ENCODE data around the gene KREMEN1.
"Not testable (repeated sequence)": the region's sequence is repeated elsewhere in the genome, so short reads cannot be mapped to it uniquely, and the experiment has no call there.

Gene KREMEN1

DNA sequence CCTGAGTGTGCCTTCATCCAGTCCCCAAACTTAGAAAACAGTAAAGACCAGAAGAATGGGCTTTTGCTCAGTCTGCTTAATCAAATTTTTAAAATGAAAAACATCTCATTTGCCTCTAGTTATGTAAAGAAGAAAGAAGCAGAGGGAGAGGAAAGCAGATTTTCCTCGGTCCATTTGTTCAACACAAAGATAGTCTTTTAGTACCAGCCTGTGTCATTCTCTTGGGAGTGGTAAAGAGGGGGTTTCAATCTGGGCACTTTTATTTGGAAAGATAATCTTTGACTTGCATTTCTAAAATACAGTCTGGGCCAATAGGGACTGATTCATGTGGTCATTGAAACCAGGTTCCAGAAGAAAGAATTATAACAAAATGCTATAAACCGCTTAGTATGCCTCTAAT lies 29.5 kb downstream of the KREMEN1 start:
- DNase-seq: no peak

DNA sequence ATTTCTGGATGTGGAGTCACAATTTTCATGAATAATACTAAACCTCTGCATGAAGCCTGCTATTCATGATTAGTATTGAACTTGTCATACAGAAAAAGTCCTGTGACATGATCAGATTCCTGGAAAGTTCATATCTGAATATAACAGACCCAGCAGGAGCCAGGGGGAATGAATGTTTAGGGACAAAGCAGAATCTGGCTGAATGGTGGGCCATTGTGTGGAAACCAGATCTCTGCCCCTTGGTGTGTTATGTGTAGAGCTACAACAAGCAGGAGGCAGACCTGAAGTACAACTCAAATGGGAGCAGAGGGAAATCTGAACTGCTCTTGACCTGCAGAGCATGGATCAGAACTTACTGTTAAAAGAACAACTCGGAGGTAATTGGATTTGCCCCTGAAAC lies 30.3 kb downstream of the KREMEN1 start:
- no peak for DNase-seq

DNA sequence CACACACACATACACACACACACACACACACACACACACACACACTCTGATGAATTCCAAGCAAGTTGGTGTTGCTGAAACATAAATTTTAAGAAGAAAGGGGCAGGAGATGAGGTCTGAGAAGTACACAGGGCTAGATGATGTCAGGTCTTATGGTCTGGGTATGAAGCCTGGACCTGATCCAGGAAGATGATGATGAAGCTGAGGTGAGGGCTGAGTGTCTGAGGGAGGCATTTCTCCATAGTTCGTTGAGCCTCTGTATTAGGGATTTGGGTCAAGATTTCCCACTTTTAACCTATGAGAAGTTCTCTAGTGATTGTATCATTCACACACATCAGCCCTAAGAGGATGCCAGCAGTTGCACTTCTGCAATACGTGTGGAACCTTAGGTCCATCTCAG lies 32.6 kb downstream of the KREMEN1 start:
- DNase-seq: no peak

DNA sequence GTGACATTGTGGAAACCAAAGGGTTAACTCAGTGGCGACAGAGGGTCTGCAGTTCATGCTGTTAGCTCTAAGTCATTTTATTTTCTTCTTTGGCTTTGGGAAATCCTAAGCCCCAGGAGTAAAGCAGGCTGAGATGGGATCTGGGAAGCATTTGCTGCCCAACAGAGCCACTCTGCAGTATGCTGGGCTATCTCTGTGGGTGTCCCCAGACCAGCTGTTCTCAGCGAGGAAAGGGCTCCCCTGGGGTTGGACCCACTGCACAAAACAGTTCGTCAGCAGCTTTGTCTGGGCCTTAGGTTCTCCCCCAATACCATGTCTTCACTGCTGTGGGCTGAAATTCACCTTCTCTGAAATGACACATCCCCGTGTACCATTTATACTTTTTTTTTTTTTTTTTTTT lies 34.0 kb downstream of the KREMEN1 start:
- no peak for DNase-seq

DNA sequence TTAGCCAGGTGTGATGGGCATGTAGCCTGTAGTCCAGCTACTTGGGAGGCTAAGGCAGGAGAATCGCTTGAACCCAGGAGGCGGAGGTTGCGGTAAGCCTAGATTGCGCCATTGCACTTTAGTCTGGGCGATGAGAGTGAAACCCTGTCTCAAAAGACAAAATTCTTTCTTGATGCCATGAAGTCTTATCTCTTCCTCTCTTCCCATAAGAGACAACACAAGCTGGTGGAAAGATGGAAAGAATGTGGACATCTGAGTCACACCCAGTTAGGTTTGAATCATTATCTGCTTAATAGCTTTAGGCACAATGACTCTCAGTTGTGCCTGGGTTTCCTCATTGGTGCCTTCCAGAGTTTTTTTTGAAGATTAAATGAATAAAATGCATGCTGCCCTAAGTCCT lies 35.3 kb downstream of the KREMEN1 start:
- DNase-seq: no peak

DNA sequence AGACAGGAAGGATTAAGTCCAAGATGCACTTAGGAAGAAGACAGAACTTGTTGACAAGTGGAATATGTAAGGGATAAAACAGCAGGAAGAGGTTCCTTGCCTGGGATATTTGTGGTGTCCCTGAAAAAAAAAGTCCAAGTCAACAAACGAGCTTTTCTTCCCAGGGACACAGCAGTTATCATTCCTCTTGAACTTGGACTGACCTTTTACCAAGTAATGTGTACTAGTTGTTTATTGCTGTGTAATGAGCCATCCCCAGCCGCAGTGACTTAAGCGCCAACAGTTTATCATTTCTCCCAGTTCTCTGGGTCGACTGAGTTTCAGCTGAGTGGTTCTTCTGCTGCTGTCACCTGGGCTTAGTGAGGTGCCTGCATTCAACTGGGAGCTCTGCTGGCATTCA lies 37.0 kb downstream of the KREMEN1 start:
- DNase-seq: no peak

DNA sequence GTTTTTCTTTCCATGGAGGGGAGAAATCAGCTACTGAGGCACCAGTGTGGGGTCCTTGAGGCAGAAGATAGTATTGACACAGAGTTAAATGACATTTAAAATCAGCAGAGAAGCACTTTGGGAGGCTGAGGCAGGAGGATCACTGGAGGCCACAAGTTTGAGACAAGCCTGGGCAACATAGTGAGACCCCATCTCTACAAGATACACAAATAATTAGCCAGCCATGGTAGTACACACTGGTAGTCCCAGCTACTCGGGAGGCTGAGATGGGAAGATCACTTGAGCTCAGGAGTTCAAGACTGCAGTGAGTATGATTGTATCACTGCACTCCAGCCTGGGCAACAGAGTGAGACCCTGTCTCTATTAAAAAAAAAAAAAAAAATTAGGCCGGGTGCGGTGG lies 38.1 kb downstream of the KREMEN1 start:
- DNase-seq: no peak

DNA sequence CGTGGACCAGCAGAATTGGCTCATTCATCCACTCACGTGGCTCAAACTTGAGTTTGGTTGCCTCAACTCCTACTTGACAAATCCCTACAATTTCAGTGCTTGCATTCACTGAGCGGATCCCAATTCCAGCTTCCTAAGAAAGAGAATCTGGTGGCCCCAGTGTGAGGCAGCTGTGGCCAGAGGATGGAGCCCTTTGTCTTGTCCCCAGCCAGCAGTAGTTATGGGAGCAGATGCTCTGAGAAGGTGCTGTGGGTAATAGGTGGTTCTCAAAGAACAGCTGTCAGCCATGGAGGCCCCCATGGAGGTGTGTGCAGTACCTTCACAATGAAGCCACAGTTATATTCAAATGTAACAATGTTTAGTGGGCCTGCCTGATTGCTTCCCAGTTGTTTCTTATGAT lies 39.3 kb downstream of the KREMEN1 start:
- DNase-seq: peak in 7 of 58 donors; percentile 4 to 17 (median 12)

DNA sequence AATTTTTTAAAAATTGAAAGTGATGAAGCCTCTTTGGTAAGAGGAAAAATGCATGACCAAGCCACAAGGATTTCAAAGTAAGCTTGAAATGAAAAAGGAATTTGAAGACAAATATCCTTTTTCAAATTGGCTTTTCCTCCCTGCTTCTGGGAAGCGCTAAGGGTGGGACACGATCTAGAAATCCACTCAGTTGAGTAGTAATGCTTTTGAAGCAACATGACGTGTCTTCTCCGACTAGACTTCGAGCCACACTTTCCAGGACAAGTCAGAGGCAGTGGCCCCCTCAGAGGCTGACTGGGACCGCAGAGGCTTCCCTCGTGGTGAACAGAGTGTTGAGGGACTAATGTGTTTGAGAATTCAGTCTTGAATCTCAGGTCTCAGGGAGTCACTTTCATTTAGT lies 39.8 kb downstream of the KREMEN1 start:
- DNase-seq: no peak

DNA sequence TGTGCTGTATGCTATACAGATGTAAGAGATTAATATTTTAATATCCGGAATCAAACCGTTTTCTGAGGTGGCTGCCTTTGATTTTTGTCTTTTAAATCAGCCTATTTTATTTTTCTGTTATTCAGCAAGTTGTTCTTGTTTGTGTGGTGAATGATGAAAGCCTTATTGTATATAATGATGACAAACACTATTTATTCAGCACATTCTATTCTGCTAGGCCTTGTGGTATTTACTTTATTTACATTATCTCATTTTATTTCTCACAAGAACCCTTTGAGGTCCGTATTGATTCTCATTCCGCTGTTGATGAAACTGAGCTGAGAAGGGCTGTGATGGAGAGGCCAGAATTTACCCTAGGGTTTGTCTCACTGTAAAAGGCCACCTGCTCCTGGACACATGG lies 40.5 kb downstream of the KREMEN1 start:
- DNase-seq: no peak

DNA sequence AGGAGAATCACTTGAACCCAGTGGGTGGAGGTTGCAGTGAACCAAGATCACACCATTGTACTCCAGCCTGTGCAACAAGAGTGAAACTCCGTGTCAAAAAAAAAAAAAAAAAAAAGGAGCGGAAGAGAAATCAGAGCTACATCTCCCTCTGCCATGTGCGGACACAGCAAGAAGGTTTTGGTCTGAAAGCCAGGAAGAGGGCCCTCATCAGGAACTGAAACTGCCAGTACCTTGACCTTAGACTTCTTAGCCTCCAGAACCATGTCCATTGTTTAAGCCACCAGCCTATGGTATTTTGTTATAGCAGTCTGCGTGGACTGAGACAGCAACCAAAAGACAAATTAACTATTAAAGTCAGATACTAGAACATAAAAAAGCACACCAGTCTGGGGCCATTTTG lies 41.6 kb downstream of the KREMEN1 start:
- no peak for DNase-seq

DNA sequence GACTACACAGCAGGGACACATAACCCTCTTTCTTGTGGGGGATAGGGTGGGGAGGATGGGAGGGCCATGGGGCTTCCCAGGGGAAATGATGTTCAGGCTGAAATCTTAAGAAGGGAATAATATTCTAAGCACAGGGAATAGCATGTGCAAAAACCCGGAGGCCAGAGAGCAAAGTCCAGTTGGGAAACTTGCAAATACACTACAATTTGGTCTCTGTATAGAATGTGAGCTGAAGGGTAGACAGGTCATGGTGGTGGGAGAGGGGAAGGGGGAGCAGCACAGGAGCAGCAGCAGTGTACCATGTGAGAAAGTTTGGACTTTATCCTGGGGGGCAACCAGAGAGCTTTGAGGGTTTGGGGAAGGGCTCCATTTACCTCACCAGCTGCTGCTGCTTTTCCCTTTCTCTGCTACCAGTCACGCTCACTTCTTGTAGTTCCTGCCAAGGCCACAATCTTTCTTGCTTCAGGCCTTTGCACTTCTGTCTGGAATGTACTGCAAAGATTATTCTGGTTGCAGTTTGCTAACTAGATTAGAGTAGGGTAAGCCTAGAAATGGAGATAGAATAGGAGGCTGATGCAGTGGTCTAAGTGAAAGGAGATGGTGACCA lies 43.0 kb downstream of the KREMEN1 start:
- no peak for DNase-seq

DNA sequence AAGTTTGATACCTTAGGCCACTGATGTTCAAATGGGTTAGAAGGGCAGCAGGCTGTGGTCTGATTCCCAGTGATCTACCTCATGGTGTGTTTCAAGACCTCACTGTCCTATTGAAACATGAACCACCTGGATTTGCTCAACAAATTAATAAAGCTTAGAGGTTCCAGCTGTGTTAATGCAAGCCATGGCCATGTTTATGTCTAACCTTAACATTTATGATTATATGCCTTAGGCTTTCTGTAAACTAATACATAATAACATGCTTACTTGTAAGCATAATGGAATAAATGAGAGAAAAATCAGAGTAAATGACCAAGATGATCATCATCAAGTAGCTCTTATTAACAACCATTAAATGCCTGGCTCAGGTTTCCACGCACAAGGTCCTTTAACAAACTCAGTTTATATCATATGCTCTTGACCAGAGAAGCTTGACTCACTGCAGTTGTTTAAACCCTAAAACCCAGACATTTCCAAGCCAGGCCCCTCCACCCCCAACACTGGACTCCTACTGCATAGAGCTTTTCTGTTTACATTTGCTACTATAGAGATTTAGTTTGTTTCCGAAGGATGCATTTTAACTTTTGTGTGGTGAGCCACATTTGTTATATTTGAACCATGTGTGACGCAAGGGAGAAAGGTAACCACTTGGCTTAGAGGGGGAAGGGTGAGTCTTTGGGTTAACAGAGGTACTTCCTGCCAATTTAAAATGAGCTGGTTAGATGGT lies 43.7 kb downstream of the KREMEN1 start:
- no peak for DNase-seq

DNA sequence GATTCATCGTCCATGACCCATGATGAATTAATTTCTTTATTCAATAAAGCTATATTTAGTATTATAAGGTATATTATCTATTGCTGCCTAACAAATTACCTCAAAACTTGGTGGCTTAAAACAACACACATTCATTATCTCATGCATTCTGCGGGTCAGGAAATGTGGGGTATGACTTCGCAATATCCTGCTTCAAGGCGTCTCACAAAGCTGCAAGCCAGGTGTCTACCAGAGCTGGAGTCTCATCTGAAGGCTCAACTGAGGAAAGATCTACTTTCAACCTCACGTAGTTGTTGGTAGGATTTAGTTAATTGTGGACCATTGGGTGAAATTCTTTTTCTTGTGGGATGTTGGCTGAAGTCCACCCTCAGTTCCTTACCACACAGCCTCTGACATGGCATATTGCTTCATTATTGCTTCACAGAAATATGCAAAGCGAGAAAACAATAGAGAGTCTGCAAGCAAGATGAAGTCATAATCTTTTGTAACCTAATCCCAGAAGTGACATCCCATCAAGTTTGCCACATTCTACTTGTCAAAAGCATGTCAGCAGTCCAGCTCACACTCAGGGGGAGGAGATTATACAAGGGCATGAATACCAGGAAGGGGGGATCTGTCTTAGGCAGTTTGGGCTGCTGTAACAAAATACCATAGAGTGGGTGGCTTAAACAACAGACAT lies 45.1 kb downstream of the KREMEN1 start:
- no peak for DNase-seq

DNA sequence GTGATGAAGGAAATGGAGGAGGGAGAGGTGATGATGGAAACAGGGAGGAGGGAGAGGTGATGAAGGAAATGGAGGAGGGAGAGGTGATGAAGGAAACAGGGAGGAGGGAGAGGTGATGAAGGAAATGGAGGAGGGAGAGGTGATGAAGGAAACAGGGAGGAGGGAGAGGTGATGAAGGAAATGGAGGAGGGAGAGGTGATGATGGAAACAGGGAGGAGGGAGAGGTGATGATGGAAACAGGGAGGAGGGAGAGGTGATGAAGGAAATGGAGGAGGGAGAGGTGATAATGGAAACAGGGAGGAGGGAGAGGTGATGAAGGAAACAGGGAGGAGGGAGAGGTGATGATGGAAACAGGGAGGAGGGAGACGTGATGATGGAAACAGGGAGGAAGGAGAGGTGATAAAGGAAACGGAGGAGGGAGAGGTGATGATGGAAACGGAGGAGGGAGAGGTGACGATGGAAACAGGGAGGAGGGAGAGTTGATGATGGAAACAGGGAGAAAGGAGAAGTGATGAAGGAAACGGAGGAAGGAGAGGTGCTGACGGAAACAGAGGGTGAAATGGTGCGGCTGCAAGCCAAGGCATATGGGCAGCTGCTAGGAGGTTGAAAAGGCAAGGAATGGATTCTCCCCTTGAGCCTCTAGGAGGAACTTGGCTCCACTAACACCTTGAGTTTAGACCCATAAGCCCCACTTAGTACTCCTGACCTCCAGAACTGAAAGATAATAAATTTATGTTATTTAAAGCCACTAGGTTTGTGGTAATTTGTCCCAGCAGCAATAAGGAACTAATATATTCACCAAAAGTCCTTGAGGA lies 47.5 kb downstream of the KREMEN1 start:
- DNase-seq: not testable (repeated sequence)

DNA sequence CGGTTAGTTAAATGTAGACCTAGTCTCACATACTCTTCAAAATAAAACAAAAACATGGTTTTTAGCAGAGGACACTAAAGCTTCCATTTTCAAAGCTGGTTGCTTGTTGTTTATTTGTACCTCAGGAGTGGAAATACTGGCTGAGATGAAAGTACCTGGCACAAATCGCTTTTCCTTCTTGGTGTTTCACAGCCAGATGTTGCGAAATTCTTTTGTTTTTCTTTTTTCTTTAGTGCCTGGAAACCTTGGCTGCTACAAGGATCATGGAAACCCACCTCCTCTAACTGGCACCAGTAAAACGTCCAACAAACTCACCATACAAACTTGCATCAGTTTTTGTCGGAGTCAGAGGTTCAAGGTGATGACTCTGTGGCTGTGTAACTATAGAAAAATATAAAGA lies 48.3 kb downstream of the KREMEN1 start:
- no peak for DNase-seq

DNA sequence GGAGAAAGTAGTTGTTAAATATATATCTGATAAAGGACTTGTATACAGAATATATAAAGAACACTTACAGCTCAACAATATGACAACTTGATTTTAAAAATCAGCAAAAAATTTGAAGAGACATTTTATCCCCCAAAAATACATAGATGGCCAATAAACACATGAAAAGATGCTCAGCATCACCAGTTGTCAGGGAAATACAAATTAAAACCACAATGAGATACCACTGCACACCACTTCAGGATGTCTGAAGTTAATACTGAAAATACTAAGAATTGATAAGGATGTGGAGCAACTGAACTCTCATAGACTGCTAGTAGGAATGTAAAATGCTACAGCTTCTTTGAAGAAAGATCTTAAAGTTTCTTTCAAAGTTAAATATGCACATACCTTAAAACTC lies 49.2 kb downstream of the KREMEN1 start:
- no peak for DNase-seq

DNA sequence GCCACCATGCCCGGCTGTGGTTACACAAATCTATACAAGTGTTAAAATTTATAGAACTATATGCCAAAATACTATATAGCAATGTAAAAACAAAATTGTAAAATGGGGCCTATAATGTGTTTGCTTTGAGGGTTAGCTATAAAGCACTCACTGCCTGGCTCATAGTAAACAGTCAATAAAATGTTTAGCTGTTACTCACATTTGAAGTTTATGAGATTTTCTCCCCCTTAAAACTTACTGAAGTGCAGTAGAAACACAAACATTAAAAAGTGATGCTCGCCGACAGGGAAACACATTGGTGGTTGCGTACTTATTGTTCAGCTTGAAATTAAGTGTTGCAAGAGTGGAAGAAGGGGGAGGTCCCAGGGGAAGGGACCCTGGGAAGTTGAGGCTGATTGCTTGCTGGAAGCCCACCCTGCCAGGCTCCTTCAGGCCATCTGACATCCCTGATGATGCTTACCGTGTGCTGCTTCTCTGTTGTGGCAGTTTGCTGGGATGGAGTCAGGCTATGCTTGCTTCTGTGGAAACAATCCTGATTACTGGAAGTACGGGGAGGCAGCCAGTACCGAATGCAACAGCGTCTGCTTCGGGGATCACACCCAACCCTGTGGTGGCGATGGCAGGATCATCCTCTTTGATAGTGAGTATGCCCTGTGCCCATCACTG lies 52.1 kb downstream of the KREMEN1 start:
- DNase-seq: no peak

DNA sequence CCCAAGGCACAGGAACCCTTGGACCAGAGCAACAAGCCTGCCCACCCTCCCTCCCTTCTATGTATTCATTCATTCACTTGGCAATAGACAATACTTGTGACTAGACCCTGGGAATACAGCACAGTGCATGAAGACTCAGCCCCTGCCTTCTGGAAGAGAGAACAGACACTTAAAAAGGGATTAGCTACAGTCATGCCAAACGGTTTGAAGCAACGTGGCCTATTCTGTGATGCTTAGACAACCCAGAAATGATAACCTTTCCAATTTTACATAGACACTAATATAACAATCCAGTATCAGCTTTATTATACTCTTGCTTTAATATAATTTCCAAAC lies 52.6 kb downstream of the KREMEN1 start:
- DNase-seq: no peak

DNA sequence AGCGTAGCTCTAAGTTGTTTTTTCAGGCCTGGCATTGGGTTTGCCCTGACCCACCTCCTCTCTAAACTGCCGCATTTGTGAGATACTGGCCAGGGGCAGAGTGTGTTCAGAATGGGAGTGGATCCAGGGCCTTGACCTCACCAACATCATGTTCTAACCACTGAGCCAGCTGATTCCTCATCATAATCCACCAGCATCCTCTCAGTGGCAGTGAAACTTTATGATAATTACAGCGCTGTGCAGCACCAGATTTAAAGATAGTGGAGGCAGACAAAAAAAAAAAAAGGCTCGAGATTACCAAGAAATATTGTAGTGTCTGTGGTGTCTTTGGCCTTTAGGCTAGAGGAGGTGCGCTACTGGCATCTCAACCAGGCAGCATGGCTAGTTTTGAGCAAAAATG lies 53.0 kb downstream of the KREMEN1 start:
- no peak for DNase-seq

DNA sequence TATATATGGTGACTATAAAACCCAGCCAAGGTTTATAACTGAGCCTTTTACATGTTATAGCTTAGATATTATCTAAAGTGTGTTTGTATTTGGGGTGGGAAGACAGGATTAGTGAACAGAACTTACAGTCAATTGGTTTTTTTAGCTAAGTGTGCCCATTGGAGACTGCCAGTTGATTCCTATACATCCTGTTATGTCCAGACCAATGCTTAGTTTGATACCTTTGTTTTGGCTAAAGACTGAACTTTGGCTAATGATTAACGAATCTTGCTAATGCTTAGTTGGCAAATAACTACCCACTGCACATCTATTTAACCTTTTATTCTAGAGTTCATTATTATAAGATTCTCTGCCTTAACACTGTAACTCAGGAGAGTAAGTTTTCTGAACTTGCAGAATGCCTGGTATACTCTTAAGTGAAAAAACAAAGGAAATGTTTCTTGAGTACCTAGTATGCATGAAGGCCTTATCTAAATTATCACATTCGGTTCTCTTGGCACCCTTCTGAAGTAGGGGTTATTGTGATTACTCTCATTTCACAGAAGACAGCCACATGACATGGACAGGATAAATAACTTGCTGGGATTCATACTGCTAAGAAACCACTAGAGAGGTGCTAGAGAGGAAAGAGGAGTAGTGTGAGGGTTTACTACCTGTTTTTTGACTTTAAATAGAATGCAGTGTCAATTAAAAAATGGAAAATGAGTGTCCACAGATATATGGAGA lies 54.0 kb downstream of the KREMEN1 start:
- DNase-seq: no peak

Data from anterior cingulate cortex (tissue), 58 donors.